Coronary artery (tissue), 2 donors: Measurements from ENCODE around the gene DIAPH2.

Source experiments
- DNase-seq: peaks from one replicate; pipeline ENCODE4 v3.0.0-alpha.2; 2017; ENCODE audit warnings: low spot score
- H3K27ac ChIP-seq, 2 donors: fragments of 200-600 bp; sonication (generic); one replicate each; pipeline ENCODE4 v1.5.1; 2016 to 2019
- H3K4me3 ChIP-seq: fragments of 200-600 bp; sonication (generic); 2 replicates; pipeline ENCODE4 v1.5.1; 2016; ENCODE audit warnings: mild to moderate bottlenecking, moderate library complexity
- TF ChIP-seq, protein P1 (sequence below): fragments of 200-600 bp; sonication (generic); IDR thresholded peaks from one replicate; pipeline ENCODE4 v1.5.1; 2019; ENCODE audit warnings: antibody characterized with exemption

DIAPH2 gene

GRCh38 chrX:97021680-97022079 lies 337.0 kb downstream of the DIAPH2 start:
- H3K27ac ChIP-seq: no peak overlapping the region
- no peak for DNase-seq
- H3K4me3 ChIP-seq: no peak overlapping the region
- TF ChIP-seq, protein P1, sequence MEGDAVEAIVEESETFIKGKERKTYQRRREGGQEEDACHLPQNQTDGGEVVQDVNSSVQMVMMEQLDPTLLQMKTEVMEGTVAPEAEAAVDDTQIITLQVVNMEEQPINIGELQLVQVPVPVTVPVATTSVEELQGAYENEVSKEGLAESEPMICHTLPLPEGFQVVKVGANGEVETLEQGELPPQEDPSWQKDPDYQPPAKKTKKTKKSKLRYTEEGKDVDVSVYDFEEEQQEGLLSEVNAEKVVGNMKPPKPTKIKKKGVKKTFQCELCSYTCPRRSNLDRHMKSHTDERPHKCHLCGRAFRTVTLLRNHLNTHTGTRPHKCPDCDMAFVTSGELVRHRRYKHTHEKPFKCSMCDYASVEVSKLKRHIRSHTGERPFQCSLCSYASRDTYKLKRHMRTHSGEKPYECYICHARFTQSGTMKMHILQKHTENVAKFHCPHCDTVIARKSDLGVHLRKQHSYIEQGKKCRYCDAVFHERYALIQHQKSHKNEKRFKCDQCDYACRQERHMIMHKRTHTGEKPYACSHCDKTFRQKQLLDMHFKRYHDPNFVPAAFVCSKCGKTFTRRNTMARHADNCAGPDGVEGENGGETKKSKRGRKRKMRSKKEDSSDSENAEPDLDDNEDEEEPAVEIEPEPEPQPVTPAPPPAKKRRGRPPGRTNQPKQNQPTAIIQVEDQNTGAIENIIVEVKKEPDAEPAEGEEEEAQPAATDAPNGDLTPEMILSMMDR: no peak

- H3K27ac ChIP-seq: no peak overlapping the region
- DNase-seq: no peak
- TF ChIP-seq, protein P1: no peak
- no peak overlapping the region for H3K4me3 ChIP-seq
Observed at GRCh38 chrX:97026406-97026805, 341.8 kb downstream of the DIAPH2 start.

DNA sequence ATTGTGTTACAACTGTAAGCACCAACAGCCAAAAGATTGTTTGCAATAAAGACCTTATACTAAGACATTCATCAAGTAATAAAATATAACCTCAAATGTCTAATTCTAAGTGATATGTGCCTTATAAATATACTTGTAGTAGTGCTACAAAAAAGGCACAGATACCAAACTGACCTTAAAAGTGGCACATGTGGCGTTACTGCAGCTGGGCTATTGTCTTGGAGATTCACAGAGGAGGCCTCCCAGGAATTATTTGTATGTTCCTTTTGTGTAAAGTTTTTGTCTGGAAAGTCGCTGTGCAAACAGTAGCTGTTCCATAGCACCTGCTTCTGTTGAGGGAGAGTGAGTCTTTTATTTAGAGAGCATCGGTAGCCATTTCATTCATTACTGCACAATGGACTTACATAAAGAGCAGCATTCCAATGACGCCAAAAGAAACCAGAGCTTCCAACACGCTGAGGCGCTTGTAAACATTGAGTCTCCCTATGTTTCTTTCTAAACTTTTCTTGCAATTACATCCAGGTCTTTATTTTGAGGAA lies 342.8 kb downstream of the DIAPH2 start:
- TF ChIP-seq, protein P1: no peak
- H3K4me3 ChIP-seq: no peak overlapping the region
- no peak overlapping the region for H3K27ac ChIP-seq
- no peak for DNase-seq

- TF ChIP-seq, protein P1: no peak
- Histone ChIP-seq H3K4me3 (no peak overlapping the region), H3K27ac (no peak overlapping the region)
- DNase-seq: no peak
Observed at GRCh38 chrX:97030463-97030862, 345.8 kb downstream of the DIAPH2 start.

GRCh38 chrX:97030947-97031346 lies 346.3 kb downstream of the DIAPH2 start:
- no peak for DNase-seq
- TF ChIP-seq, protein P1: no peak
- no peak overlapping the region for H3K27ac ChIP-seq
- H3K4me3 ChIP-seq: no peak overlapping the region

DNA sequence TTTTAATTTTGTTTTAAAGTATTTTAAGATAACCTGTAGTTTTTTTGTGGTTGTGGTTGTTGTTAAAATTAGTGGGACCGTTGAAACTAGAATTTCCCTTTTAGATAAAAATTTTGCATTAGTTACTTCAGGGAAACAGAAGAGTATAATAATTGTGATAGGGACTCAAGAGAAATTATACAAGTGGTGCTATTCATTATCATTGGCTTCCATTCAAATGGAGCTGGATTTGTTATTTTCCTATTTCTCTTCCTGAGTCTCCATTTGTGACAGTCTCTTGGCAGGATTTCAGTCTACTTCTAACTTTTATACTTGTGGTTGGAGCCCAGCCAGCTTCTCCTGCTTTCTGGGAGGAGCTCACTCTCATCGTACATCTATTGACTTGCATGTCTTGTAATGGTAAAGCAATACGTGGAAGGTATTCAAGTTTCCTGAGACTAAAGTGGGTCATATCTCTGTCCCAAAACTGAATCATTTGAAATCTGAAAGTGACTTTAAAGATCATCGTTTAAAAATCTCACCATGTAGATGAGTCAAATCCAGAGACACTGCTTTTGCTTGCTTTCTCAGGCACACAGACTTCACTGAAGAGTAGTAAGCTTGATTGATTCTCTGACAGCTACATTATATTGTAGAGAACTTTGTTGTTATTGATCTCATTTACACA lies 354.9 kb downstream of the DIAPH2 start:
- Histone ChIP-seq H3K27ac (no peak overlapping the region), H3K4me3 (no peak overlapping the region)
- TF ChIP-seq, protein P1: no peak
- no peak for DNase-seq

GRCh38 chrX:97045470-97045869 lies 360.8 kb downstream of the DIAPH2 start:
- Histone ChIP-seq H3K27ac (no peak overlapping the region), H3K4me3 (no peak overlapping the region)
- no peak for DNase-seq
- TF ChIP-seq, protein P1: no peak
